HepG2 (cell line): ENCODE results near the gene TAPBP. TPM values are rescaled to one million over a fixed set of nuclear protein-coding genes. Genes with fewer than 3 reads are reported as not detected.
A peak's percentile ranks its signal among the peaks of the same experiment; 100 is the strongest.

Source experiments
- RBM22 ChIP-seq: fragments of 200-400 bp; formaldehyde crosslinking; optimal IDR thresholded peaks from 2 replicates; pipeline ENCODE3; 2017; ENCODE audit warnings: mild to moderate bottlenecking, low read length, moderate library complexity
- REL ChIP-seq: sonication (generic); formaldehyde crosslinking; conservative IDR thresholded peaks from 2 replicates; pipeline ENCODE4 v1.8.0; 2022; ENCODE audit warnings: mild to moderate bottlenecking, missing genetic modification reagents, moderate library complexity
- REPIN1 ChIP-seq: sonication (generic); formaldehyde crosslinking; IDR thresholded peaks from 2 replicates; pipeline ENCODE4 v1.8.0; 2022; ENCODE audit warnings: missing genetic modification reagents, low read depth, mild to moderate bottlenecking, borderline replicate concordance
- RNF219 ChIP-seq: sonication (generic); formaldehyde crosslinking; IDR thresholded peaks from 2 replicates; pipeline ENCODE4 v1.5.0; 2020; ENCODE audit warnings: mild to moderate bottlenecking, missing genetic modification reagents
- RXRB ChIP-seq: IDR thresholded peaks from 2 replicates; pipeline ENCODE4 v1.6.1; 2016; ENCODE audit warnings: borderline replicate concordance, missing genetic modification reagents, missing compliant biosample characterization
- SCMH1 ChIP-seq: sonication (generic); formaldehyde crosslinking; IDR thresholded peaks from 2 replicates; pipeline ENCODE4 v1.9.0; 2021; ENCODE audit warnings: missing genetic modification reagents, mild to moderate bottlenecking, borderline replicate concordance
- TIGD3 ChIP-seq: sonication (generic); formaldehyde crosslinking; IDR thresholded peaks from 2 replicates; pipeline ENCODE4 v1.5.1; 2020; ENCODE audit warnings: mild to moderate bottlenecking, missing genetic modification reagents, borderline replicate concordance
- ZNF382 ChIP-seq: sonication (generic); formaldehyde crosslinking; IDR thresholded peaks from 2 replicates; pipeline ENCODE4 v1.5.0; 2020; ENCODE audit warnings: missing genetic modification reagents, mild to moderate bottlenecking, borderline replicate concordance
- ZNF44 ChIP-seq: sonication (generic); formaldehyde crosslinking; IDR thresholded peaks from 2 replicates; pipeline ENCODE4 v1.5.1; 2020; ENCODE audit warnings: mild to moderate bottlenecking, missing genetic modification reagents
- ZNF724P ChIP-seq: sonication (generic); formaldehyde crosslinking; IDR thresholded peaks from 2 replicates; pipeline ENCODE4 v1.8.0; 2022; ENCODE audit warnings: missing genetic modification reagents, borderline replicate concordance
- ZNF770 ChIP-seq: sonication (generic); formaldehyde crosslinking; IDR thresholded peaks from 2 replicates; pipeline ENCODE4 v1.5.0; 2020; ENCODE audit warnings: mild to moderate bottlenecking, missing genetic modification reagents
- polyA plus RNA-seq, 8 experiments: library from polyadenylated mRNA; depleted of rRNA in 3 of 8; stranded (reverse) in 7 of 8; unstranded in 1 of 8; fragments of >200 nt; fragmentation: Illumina TruSeq in 4 of 8; extraction: Trizol in 4 of 8; gene quantifications; 2 replicates each; pipeline versions ENCODE4 v1.2.1 to v1.2.3, GENCODE V29; 2011 to 2016; ENCODE audit warnings: low read depth in 4 of 8, missing spikeins in 1 of 8, mixed read lengths in 1 of 8; ENCODE audit not compliant: insufficient read depth in 1 of 8
- total RNA-seq, 5 experiments: library from RNA; depleted of rRNA; stranded (reverse); fragments of >200 nt; fragmentation: Illumina TruSeq; extraction: Trizol; gene quantifications; 2 replicates each; pipeline ENCODE4 v1.2.3, GENCODE V29; 2016; ENCODE audit warnings: low read depth in 1 of 5
- TF ChIP-seq, protein P1 (sequence below): sonication (generic); formaldehyde crosslinking; IDR thresholded peaks from 2 replicates; pipeline ENCODE4 v1.5.1; 2020; ENCODE audit warnings: missing genetic modification reagents, mild to moderate bottlenecking, borderline replicate concordance
- TF ChIP-seq, protein P2 (sequence below): sonication (generic); formaldehyde crosslinking; IDR thresholded peaks from 2 replicates; pipeline ENCODE4 v1.9.0; 2021; ENCODE audit warnings: missing genetic modification reagents, borderline replicate concordance
- TF ChIP-seq, protein P3 (sequence below): sonication (generic); formaldehyde crosslinking; IDR thresholded peaks from 2 replicates; pipeline ENCODE4 v1.8.0; 2022; ENCODE audit warnings: mild to moderate bottlenecking, missing genetic modification reagents, borderline replicate concordance
- TF ChIP-seq, protein P4 (sequence below): fragments of 450-650 bp; IDR thresholded peaks from 2 replicates; pipeline ENCODE4 v1.6.1; 2016

The TAPBP gene
- total and polyA plus RNA-seq, 2 of the 13 experiments (the other 11 are each of a cell fraction or from before 2014, with no cell fraction given), result 27.4 to 32.3 TPM

GRCh38 chr6:33271117-33271467 is 42.8 kb downstream of the TAPBP start (continued):
- TF ChIP-seq, protein P1, sequence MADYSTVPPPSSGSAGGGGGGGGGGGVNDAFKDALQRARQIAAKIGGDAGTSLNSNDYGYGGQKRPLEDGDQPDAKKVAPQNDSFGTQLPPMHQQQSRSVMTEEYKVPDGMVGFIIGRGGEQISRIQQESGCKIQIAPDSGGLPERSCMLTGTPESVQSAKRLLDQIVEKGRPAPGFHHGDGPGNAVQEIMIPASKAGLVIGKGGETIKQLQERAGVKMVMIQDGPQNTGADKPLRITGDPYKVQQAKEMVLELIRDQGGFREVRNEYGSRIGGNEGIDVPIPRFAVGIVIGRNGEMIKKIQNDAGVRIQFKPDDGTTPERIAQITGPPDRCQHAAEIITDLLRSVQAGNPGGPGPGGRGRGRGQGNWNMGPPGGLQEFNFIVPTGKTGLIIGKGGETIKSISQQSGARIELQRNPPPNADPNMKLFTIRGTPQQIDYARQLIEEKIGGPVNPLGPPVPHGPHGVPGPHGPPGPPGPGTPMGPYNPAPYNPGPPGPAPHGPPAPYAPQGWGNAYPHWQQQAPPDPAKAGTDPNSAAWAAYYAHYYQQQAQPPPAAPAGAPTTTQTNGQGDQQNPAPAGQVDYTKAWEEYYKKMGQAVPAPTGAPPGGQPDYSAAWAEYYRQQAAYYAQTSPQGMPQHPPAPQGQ (CRISPR knock-in tag), result no peak
- TF ChIP-seq, protein P2, sequence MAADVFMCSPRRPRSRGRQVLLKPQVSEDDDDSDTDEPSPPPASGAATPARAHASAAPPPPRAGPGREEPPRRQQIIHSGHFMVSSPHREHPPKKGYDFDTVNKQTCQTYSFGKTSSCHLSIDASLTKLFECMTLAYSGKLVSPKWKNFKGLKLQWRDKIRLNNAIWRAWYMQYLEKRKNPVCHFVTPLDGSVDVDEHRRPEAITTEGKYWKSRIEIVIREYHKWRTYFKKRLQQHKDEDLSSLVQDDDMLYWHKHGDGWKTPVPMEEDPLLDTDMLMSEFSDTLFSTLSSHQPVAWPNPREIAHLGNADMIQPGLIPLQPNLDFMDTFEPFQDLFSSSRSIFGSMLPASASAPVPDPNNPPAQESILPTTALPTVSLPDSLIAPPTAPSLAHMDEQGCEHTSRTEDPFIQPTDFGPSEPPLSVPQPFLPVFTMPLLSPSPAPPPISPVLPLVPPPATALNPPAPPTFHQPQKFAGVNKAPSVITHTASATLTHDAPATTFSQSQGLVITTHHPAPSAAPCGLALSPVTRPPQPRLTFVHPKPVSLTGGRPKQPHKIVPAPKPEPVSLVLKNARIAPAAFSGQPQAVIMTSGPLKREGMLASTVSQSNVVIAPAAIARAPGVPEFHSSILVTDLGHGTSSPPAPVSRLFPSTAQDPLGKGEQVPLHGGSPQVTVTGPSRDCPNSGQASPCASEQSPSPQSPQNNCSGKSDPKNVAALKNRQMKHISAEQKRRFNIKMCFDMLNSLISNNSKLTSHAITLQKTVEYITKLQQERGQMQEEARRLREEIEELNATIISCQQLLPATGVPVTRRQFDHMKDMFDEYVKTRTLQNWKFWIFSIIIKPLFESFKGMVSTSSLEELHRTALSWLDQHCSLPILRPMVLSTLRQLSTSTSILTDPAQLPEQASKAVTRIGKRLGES (CRISPR knock-in tag), result peak; percentile 1; the same call in 1 of the 2 replicates
- TF ChIP-seq REPIN1 (CRISPR knock-in tag), result no peak
- TF ChIP-seq ZNF44, result no peak
- TF ChIP-seq, protein P3, sequence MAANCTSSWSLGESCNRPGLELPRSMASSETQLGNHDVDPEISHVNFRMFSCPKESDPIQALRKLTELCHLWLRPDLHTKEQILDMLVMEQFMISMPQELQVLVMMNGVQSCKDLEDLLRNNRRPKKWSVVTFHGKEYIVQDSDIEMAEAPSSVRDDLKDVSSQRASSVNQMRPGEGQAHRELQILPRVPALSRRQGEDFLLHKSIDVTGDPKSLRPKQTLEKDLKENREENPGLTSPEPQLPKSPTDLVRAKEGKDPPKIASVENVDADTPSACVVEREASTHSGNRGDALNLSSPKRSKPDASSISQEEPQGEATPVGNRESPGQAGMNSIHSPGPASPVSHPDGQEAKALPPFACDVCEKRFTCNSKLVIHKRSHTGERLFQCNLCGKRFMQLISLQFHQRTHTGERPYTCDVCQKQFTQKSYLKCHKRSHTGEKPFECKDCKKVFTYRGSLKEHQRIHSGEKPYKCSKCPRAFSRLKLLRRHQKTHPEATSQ, result no peak
- no peak for TF ChIP-seq TIGD3 (CRISPR knock-in tag)
- TF ChIP-seq ZNF724P (CRISPR knock-in tag), result no peak
- 0 out of 2 replicates have a peak, but pooled peaks have one; percentile 25 for TF ChIP-seq REL (CRISPR knock-in tag)
- peak; percentile 76; the same call in 1 of the 2 replicates for TF ChIP-seq RNF219 (CRISPR knock-in tag)
- TF ChIP-seq RBM22, result no peak
- no peak for TF ChIP-seq SCMH1 (CRISPR knock-in tag)
- TF ChIP-seq ZNF382 (CRISPR knock-in tag), result no peak
- TF ChIP-seq ZNF770, result no peak
- TF ChIP-seq RXRB (CRISPR knock-in tag), result no peak
- TF ChIP-seq, protein P4, sequence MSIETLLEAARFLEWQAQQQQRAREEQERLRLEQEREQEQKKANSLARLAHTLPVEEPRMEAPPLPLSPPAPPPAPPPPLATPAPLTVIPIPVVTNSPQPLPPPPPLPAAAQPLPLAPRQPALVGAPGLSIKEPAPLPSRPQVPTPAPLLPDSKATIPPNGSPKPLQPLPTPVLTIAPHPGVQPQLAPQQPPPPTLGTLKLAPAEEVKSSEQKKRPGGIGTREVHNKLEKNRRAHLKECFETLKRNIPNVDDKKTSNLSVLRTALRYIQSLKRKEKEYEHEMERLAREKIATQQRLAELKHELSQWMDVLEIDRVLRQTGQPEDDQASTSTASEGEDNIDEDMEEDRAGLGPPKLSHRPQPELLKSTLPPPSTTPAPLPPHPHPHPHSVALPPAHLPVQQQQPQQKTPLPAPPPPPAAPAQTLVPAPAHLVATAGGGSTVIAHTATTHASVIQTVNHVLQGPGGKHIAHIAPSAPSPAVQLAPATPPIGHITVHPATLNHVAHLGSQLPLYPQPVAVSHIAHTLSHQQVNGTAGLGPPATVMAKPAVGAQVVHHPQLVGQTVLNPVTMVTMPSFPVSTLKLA, result no peak
